Stimulated activated CD4-positive, alpha-beta T cell treated with anti-CD3 and anti-CD28 coated beads, Interleukin-1b, Interleukin-23, amount 100 ng/mL, for 24 hours (primary cell): ENCODE data around the gene TRIML2.
"Not testable (repeated sequence)": the region's sequence is repeated elsewhere in the genome, so short reads cannot be mapped to it uniquely, and the experiment has no call there.

Source experiments
- DNase-seq, 4 experiments: peaks; one replicate each; pipeline ENCODE4 v3.0.0-alpha.2; 2020; ENCODE audit warnings: low read depth in 4 of 4, low spot score in 1 of 4

The TRIML2 gene

DNA sequence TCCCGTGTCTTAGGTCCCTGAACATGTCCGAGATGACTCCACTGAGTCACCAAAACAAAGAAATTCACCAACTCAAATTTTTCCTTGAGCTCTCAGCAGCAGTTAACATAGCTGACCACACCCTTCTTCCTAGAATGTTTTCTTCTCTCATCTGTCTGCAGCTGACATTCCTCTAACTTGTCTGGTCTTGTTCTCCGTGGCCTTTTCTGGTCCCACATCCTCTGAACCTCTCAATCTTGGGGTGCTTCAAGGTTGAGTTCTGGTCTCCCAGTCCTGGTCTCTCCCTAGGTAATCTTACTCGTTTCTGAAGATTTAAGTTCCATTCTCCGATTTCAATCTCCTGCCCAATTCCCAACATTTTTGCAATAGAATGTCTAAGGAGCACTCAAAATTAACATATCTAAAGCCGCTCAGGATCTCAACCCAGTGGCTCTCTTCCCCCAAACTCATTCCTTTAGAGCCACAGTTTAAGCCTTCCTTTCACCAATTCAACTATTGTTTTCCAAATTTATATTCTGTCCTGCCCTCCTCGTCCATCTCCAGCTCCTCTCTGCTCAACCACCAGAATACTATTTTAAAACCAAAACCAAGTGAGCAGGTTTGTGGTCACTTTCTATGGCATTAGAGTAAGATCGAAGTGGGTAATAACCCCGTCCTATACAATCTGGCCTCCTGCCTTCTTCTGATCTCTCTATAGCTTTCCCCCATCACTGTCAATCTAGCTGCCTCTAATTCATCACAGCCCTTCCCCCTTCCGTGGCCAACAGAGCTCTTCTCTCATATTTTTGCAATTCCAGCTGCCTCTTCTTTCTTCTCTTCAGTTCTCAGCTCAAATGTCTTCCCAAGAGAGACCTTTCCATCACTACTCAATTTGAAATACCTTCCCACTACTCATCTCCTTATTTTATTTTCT lies 1.2 kb downstream of the TRIML2 start:
- DNase-seq: no peak

GRCh38 chr4:188106454-188106853 lies 2.9 kb downstream of the TRIML2 start:
- no peak for DNase-seq

DNA sequence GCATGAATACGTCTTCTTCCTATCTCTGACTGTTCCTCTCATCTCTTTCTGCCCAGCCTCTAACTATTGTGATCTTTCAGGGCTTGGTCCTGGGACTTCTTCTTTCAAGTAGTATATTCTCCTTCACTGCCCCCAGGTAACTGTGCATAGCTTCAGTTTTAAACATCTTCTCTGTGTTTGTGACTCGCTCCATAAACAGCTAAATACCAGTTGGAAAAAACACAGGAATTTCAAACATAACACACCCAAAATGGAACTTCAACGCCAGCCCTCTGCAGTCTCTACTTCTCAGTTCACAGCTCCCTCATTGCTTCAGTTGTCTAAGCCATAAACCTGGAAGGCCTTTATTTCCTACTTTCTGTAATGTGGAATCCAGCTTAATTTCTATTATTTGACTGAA lies 16.6 kb downstream of the TRIML2 start:
- DNase-seq: no peak

DNA sequence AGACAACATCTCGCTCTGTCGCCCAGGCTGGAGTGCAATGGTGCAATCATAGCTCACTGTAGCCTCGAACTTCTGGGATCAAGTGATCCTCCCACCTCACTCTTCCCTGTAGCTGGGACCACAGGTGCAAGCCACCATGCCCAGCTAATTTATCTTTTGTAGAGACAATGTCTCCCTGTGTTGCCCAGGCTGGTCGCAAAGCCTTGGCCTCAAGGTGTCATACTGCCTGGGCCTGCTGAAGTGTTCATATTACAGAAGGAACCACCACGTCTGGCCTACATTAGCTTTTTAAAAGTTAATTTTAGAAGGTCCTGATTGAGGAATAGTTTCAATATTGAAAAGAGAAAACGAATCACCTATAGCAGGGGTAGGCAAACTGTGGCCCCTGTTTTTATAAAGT lies 22.5 kb downstream of the TRIML2 start:
- DNase-seq: no peak

- DNase-seq: no peak
Observed at GRCh38 chr4:188082796-188083195, 26.6 kb downstream of the TRIML2 start.

GRCh38 chr4:188078116-188078515 lies 31.3 kb downstream of the TRIML2 start:
- DNase-seq: no peak

- DNase-seq: no peak
Observed at GRCh38 chr4:188076169-188076568, 33.2 kb downstream of the TRIML2 start.

DNA sequence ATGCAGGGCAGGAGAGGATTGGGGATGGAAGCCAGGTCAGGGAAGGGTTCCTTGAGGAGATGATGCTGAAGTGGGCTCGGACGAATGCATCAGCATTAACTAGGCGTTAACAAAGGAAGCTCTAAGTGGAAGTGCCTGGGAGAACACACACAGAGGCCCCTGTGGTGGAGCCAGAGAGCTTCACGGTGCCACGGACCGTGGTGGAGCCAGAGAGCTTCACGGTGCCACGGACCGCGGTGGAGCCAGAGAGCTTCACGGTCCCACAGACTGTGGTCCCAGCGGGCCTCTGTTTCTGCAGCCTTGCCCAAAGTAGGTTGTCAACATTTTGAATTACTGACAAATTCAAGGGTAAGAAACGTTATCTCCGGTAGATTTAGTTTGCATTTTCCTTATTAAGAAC lies 48.3 kb downstream of the TRIML2 start:
- no peak for DNase-seq

DNA sequence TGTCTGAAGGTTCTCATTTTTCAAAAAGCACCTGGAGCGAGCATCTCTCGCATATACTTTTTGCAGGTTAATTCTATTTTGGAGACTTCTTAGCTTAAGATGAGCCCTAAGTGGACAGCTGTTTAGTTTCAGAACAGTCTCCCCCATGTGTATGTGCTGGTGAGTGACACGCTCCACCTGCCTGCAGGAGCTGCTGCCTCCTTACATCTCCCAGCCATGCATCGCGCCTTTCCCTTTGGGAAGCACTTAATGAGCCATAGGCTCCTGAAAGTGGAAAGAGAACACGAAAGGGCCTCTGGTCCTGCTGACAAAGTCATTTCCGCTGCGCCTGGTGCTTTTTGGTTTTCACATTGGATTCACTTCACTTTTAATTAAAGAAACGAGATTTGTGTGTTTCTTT lies 56.1 kb downstream of the TRIML2 start:
- DNase-seq: no peak

DNA sequence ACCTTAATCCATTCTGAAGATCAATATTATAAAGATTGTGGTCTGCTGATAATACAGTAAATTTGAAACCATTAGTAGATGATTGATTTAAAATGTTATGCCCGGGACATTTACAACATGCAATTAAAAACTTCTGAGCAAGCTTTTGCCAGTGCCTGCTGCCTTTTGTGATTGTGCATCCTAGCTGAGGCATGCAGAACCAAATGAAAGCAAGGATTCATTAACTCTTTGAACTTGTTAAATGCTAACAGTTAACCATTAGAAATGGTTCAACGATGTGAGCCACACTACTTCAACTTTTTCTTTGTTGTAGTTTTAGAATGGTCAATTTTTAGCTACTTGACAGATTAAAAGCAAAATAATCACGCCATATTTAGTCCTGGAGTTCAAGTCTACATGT lies 62.7 kb downstream of the TRIML2 start:
- DNase-seq: no peak

- DNase-seq: not testable (repeated sequence)
Observed at GRCh38 chr4:188045461-188045860, 63.9 kb downstream of the TRIML2 start.

DNA sequence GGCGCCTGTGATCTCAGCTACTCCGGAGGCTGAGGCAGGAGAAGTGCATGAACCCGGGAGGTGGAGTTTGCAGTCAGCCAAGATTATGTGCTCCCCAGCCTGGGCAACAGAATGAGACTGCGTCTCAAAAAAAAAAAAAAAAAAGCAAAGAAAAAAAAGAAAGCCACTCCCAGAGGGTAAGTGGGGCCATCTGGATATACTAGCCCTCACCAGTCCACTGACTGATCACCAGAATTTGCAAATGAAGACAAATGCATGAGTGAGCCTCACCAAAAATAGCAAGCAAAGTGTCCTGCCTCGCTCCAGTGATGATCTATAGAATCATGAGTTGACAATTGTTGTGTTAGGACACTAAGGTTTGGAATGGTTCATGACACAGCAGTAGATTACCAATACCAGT lies 66.2 kb downstream of the TRIML2 start:
- DNase-seq: no peak

- DNase-seq: no peak
Observed at GRCh38 chr4:188042191-188042590, 67.2 kb downstream of the TRIML2 start.

GRCh38 chr4:188041721-188042120 lies 67.7 kb downstream of the TRIML2 start:
- DNase-seq: no peak
